Panc1 (cell line): Measurements from ENCODE around the gene PRUNE2. TPM values are rescaled to one million over a fixed set of nuclear protein-coding genes. Genes with fewer than 3 reads are reported as not detected.

ENCODE experiments used
- ATAC-seq: fragments of 200-7000 bp; cut with Tn5 transposase; 2 replicates; pipeline ENCODE4 v1.9.1; 2020; ENCODE audit warnings: mild to moderate bottlenecking, moderate library complexity
- BruUV-seq: library from RNA; stranded (reverse); fragments of 400-500 nt; replicated peaks from 2 replicates; lab custom pipeline; 2021; lab: Mats Ljungman, UMichigan
- CTCF ChIA-PET: fragments of 300-600 bp; sonication (Branson Sonifier 250); formaldehyde crosslinking; loops from one replicate; lab custom pipeline; 2022; ENCODE audit warnings: antibody characterized with exemption; lab: Charles Lee
- POLR2A ChIA-PET: fragments of 300-600 bp; sonication (Branson Sonifier 250); formaldehyde crosslinking; loops from one replicate; lab custom pipeline; 2022; ENCODE audit warnings: antibody characterized with exemption; lab: Charles Lee
- DNase-seq: peaks from one replicate; pipeline ENCODE4 v3.0.0-alpha.2; 2010; ENCODE audit warnings: low read depth, low spot score
- H3K27ac ChIP-seq: 2 replicates; pipeline ENCODE4 v1.5.1; 2011; ENCODE audit warnings: mild to moderate bottlenecking, low read length, inconsistent platforms
- H3K27me3 ChIP-seq: fragments of 200-500 bp; sonication (Bioruptor generic); 2 replicates; pipeline ENCODE4 v1.6.0; 2014; ENCODE audit warnings: low read length, inconsistent platforms; ENCODE audit not compliant: control insufficient read depth, insufficient read depth
- H3K36me3 ChIP-seq: fragments of 200-500 bp; sonication (Bioruptor generic); 2 replicates; pipeline ENCODE4 v1.5.1; 2014; ENCODE audit warnings: inconsistent platforms, mild to moderate bottlenecking, low read length, moderate library complexity; ENCODE audit not compliant: control insufficient read depth, insufficient read depth
- H3K4me1 ChIP-seq: 2 replicates; pipeline ENCODE4 v1.5.1; 2011; ENCODE audit warnings: inconsistent platforms, mild to moderate bottlenecking, low read length, moderate library complexity; ENCODE audit not compliant: control insufficient read depth, insufficient read depth
- H3K4me3 ChIP-seq, 2 experiments: 2 replicates each; pipeline ENCODE4 v1.5.1; 2011 to 2012; ENCODE audit warnings: low read depth in 2 of 2, low read length in 2 of 2, mild to moderate bottlenecking in 2 of 2, inconsistent platforms in 1 of 2, moderate library complexity in 1 of 2
- H3K9me3 ChIP-seq: fragments of 200-500 bp; sonication (Bioruptor generic); 2 replicates; pipeline ENCODE4 v1.5.1; 2014; ENCODE audit warnings: low read depth, mild to moderate bottlenecking, inconsistent platforms, low read length, moderate library complexity; ENCODE audit not compliant: control insufficient read depth, insufficient read depth
- CTCF ChIP-seq: fragments of 450-650 bp; IDR thresholded peaks from 2 replicates; pipeline ENCODE4 v1.5.1; 2017; ENCODE audit warnings: mild to moderate bottlenecking
- POLR2AphosphoS5 ChIP-seq: IDR thresholded peaks from 2 replicates; pipeline ENCODE4 v1.6.1; 2012; ENCODE audit warnings: mild to moderate bottlenecking, low read depth, low read length, moderate library complexity
- REST ChIP-seq, 2 experiments: IDR thresholded peaks; 2 replicates each; pipeline ENCODE4 v1.6.1; 2011 to 2012; ENCODE audit warnings: low read depth in 2 of 2, control low read depth in 1 of 2, low read length in 1 of 2, mild to moderate bottlenecking in 1 of 2, moderate library complexity in 1 of 2; ENCODE audit not compliant: insufficient read depth in 1 of 2
- SIN3A ChIP-seq: IDR thresholded peaks from 2 replicates; pipeline ENCODE4 v1.6.1; 2012; ENCODE audit warnings: low read depth, mild to moderate bottlenecking, low read length, moderate library complexity, borderline replicate concordance; ENCODE audit not compliant: insufficient read depth
- TCF7L2 ChIP-seq: IDR thresholded peaks from 2 replicates; pipeline ENCODE4 v1.6.1; 2011; ENCODE audit warnings: mild to moderate bottlenecking, low read depth, low read length, inconsistent platforms
- in situ Hi-C: cut with HindIII; loops from 2 replicates; pipeline ENCODE4 v1.10.0; 2016; ENCODE audit warnings: low sequenced_read_pairs, low pct_unique_long_range_greater_than_20kb
- intact Hi-C: fragments of 100-400 bp; cut with micrococcal nuclease; formaldehyde crosslinking; loops from one replicate; pipeline ENCODE4 v1.10.0; 2022; ENCODE audit not compliant: unreplicated experiment
- total RNA-seq: library from RNA; stranded (reverse); gene quantifications from one replicate; pipeline ENCODE4 v1.2.1, GENCODE V29; 2021; ENCODE audit not compliant: unreplicated experiment

The PRUNE2 gene
- total RNA-seq, 1 experiment from 2014 or later: 0.18 TPM

- H3K27me3 ChIP-seq: no peaks in the 10 kb centered on the region
- TF ChIP-seq TCF7L2 (no peak), REST (IDR thresholded peaks at IDR 0.05; ENCODE audit: insufficient read depth in 1 of 2, low read depth in 2 of 2, low read length in 1 of 2) (no peak), SIN3A (no peak), POLR2AphosphoS5 (no peak), CTCF (no peak; the same call in 1 of the 2 replicates)
- H3K36me3 ChIP-seq: no peaks in the 10 kb centered on the region
- DNase-seq: no peak
- no peaks in the 10 kb centered on the region for H3K4me1 ChIP-seq
- ChIA-PET POLR2A (no interaction called here), CTCF (no interaction called here)
- no peak overlapping the region for H3K27ac ChIP-seq
- ATAC-seq: no peak
- H3K4me3 ChIP-seq: no peak overlapping the region
- no TSS peak for BruUV-seq
- intact Hi-C loops: no loop called here
- H3K9me3 ChIP-seq: no peaks in the 10 kb centered on the region
- in situ Hi-C loops: no loop called here
Measured at GRCh38 chr9:76887003-76887821, 18.7 kb downstream of the PRUNE2 start.

GRCh38 chr9:76886318-76886717, 19.6 kb downstream of the PRUNE2 start:
- in situ Hi-C loops (no loop called here), intact Hi-C loops (no loop called here)
- Histone ChIP-seq H3K27ac (no peak overlapping the region), H3K36me3 (no peaks in the 10 kb centered on the region), H3K4me1 (no peaks in the 10 kb centered on the region), H3K4me3 (no peak overlapping the region), H3K9me3 (no peaks in the 10 kb centered on the region), H3K27me3 (no peaks in the 10 kb centered on the region)
- BruUV-seq: no TSS peak
- CTCF ChIA-PET: no interaction called here
- TF ChIP-seq POLR2AphosphoS5 (no peak), REST (IDR thresholded peaks at IDR 0.05; ENCODE audit: insufficient read depth in 1 of 2, low read depth in 2 of 2, low read length in 1 of 2) (no peak), TCF7L2 (no peak), SIN3A (no peak), CTCF (no peak)
- ATAC-seq: no peak
- POLR2A ChIA-PET: no interaction called here
- DNase-seq: no peak
